Colonic mucosa (tissue), 4 donors: ENCODE results near the gene WDR5. TPM values are rescaled to one million over a fixed set of nuclear protein-coding genes. Genes with fewer than 3 reads are reported as not detected.

Experiments
- DNase-seq: peaks from one replicate; pipeline ENCODE4 v3.0.0-alpha.2; 2020
- H3K27ac ChIP-seq: fragments of 200-600 bp; one replicate; pipeline ENCODE4 v1.8.0; 2021
- H3K27me3 ChIP-seq: fragments of 200-600 bp; one replicate; pipeline ENCODE4 v1.8.0; 2021
- H3K36me3 ChIP-seq: fragments of 200-600 bp; one replicate; pipeline ENCODE4 v1.8.0; 2021
- H3K4me1 ChIP-seq: fragments of 200-600 bp; one replicate; pipeline ENCODE4 v1.8.0; 2021; ENCODE audit warnings: mild to moderate bottlenecking
- H3K4me3 ChIP-seq: fragments of 200-600 bp; one replicate; pipeline ENCODE4 v1.8.0; 2021
- H3K9ac ChIP-seq, 2 donors: one replicate each; pipeline ENCODE4 v1.7.0; 2013; ENCODE audit warnings: control low read depth in 2 of 2, low read depth in 2 of 2, low read length in 2 of 2
- H3K9me3 ChIP-seq: fragments of 200-600 bp; one replicate; pipeline ENCODE4 v1.8.0; 2021
- CTCF ChIP-seq: fragments of 200-600 bp; IDR thresholded peaks from one replicate; pipeline ENCODE4 v1.8.0; 2022; ENCODE audit warnings: antibody characterized with exemption, mild to moderate bottlenecking
- intact Hi-C: fragments of 100-400 bp; cut with DNase I; formaldehyde crosslinking; loops from one replicate; pipeline ENCODE4 v1.14.1; 2022
- total RNA-seq, 2 donors: library from RNA; stranded (reverse); fragmentation: NEBNext Ultra II Directional in 1 of 2; extraction: Animal tissue kit (Norgen Biotek cat#: 25700) in 1 of 2; gene quantifications; one replicate each; pipeline ENCODE4 v1.2.1, GENCODE V29; 2021
- donor health status: healthy.
- donor health status: DM: no; HTN: no; CAD: no.
- donor health status: DM: no; HTN: no; CAD: no.

Gene WDR5
- total RNA-seq, 2 donors from 2014 or later = 22.6 to 38.2 TPM

GRCh38 chr9:134161647-134162046, 25.8 kb downstream of the WDR5 start:
- intact Hi-C loops = no loop called here

GRCh38 chr9:134162212-134162775, 26.4 kb downstream of the WDR5 start:
- no peak for DNase-seq

More at GRCh38 chr9:134161647-134162046, 25.8 kb downstream of the WDR5 start:
- Histone ChIP-seq H3K4me1 (peaks cover 7% of the 10 kb centered on the region), H3K27ac (no peak overlapping the region), H3K4me3 (no peak overlapping the region), H3K9ac (no peak overlapping the region), H3K27me3 (no peaks in the 10 kb centered on the region), H3K9me3 (no peaks in the 10 kb centered on the region), H3K36me3 (no peaks in the 10 kb centered on the region)
- DNase-seq = no peak
- no peak for TF ChIP-seq CTCF

GRCh38 chr9:134162926-134163370, 27.1 kb downstream of the WDR5 start:
- peak overlapping the region; percentile 75 to 82 for H3K9ac ChIP-seq
- DNase-seq = no peak
- H3K4me1 ChIP-seq = peaks cover 7% of the 10 kb centered on the region
- no peak for TF ChIP-seq CTCF
- no peak overlapping the region for H3K4me3 ChIP-seq
- intact Hi-C loops = no loop called here
- H3K27ac ChIP-seq = no peak overlapping the region
- no peaks in the 10 kb centered on the region for H3K27me3 ChIP-seq
- no peaks in the 10 kb centered on the region for H3K36me3 ChIP-seq
- no peaks in the 10 kb centered on the region for H3K9me3 ChIP-seq

More at GRCh38 chr9:134162212-134162775, 26.4 kb downstream of the WDR5 start:
- no peaks in the 10 kb centered on the region for H3K36me3 ChIP-seq
- no peak overlapping the region for H3K27ac ChIP-seq
- no peak overlapping the region for H3K4me3 ChIP-seq
- no peak for TF ChIP-seq CTCF
- peak overlapping the region in 1 of 2 donors; percentile 75 for H3K9ac ChIP-seq
- H3K9me3 ChIP-seq = no peaks in the 10 kb centered on the region
- no peaks in the 10 kb centered on the region for H3K27me3 ChIP-seq
- intact Hi-C loops = no loop called here
- H3K4me1 ChIP-seq = peaks cover 7% of the 10 kb centered on the region

- H3K27me3 ChIP-seq = no peaks in the 10 kb centered on the region
- no peak overlapping the region for H3K4me3 ChIP-seq
- intact Hi-C loops = no loop called here
- H3K9ac ChIP-seq = peak overlapping the region; percentile 75 to 82
- peak; percentile 56 for TF ChIP-seq CTCF
- H3K4me1 ChIP-seq = peaks cover 7% of the 10 kb centered on the region
- no peak overlapping the region for H3K27ac ChIP-seq
- DNase-seq = peak; percentile 78
- H3K9me3 ChIP-seq = no peaks in the 10 kb centered on the region
- no peaks in the 10 kb centered on the region for H3K36me3 ChIP-seq
These were observed 27.7 kb downstream of the WDR5 start for GRCh38 chr9:134163371-134164196.

- intact Hi-C loops = no loop called here
- Histone ChIP-seq H3K9ac (no peak overlapping the region), H3K27ac (no peak overlapping the region)
These were observed 29.0 kb downstream of the WDR5 start for GRCh38 chr9:134164879-134165278.

More at GRCh38 chr9:134164879-134165278, 29.0 kb downstream of the WDR5 start:
- no peak for DNase-seq
- no peak overlapping the region for H3K4me3 ChIP-seq
- TF ChIP-seq CTCF = no peak
- no peaks in the 10 kb centered on the region for H3K36me3 ChIP-seq
- peaks cover 7% of the 10 kb centered on the region for H3K4me1 ChIP-seq
- H3K27me3 ChIP-seq = no peaks in the 10 kb centered on the region
- H3K9me3 ChIP-seq = no peaks in the 10 kb centered on the region
